ENCODE data around the gene MAMDC4.

- TF ChIP-seq CTCF (IDR thresholded peaks at IDR 0.05): no peak
- TF ChIP-seq POLR2A (IDR thresholded peaks at IDR 0.05): no peak
Observed at GRCh38 chr9:136846376-136847087, 5.6 kb upstream of the MAMDC4 start.

Measured in prostate gland (tissue), 2 donors.